GM18907 (cell line): Measurements from ENCODE around the gene AP5M1.
"Not testable (repeated sequence)": the region's sequence is repeated elsewhere in the genome, so short reads cannot be mapped to it uniquely, and the experiment has no call there.

ENCODE experiments used
- ATAC-seq: cut with Tn5 transposase; IDR thresholded peaks from one replicate; pipeline ENCODE4 v1.9.1; 2021; ENCODE audit warnings: mild to moderate bottlenecking, moderate library complexity; ENCODE audit not compliant: unreplicated experiment

AP5M1 gene

DNA sequence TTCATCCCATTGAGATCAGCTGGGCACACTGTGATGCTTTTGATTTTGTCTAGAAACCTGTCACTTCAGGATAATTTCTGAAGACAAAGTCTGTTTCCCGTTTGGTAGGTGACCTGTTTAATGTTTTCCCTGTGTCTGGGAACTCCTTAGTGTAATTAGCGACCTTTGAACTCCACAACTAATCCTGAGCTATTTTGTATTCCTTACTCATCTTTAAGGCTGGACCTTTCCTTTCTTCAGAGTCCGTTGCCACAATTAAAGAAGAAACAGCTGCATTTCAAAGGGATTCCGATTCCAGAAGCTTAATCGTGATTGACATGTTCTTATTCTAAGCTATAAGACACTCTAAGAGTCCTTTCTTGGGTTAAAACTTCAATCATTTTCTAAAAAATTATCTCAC lies 22.0 kb downstream of the AP5M1 start:
- no peak for ATAC-seq

DNA sequence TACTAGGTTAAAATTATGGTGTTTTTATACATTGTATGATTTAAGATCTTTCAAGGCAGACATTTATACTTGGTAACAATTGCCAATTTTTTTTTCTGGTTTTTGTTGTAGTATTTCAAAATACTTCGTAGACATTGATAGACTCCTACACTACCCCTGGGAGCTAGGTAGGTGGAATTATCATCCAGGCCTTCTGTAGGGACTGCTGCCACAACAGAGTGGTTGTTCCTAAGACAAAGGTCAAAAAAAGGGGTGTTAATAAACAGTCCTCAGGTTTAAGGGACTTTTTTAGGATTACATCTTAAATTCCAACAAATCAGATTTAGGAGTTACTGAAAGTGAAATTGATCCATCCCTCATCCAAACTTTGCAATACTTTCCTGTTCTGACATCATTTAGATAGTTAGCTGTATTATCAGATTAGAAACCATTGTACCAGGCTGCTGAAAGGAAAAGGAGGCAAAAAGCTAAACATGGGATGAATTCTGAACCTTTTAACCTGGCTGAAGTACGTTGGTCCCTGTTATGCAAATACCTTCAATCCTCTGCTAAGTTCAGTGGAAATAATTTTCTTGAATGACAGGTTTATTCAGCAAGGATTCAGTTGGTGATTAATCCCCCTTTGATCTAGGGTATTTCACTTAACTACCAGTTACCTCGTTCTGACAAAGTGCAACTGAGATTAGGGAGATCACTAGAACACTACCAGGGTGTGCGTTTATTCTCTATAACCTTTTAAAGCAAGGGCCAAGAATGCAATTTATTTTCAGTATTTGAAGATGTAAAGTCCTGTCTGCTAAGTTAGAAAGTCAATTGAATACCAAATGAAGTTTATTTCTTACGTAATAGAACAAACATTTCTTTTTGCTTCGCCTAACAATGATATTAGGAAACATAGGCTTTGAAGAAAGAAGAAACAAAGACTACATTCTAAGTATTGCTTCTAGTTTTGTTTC lies 23.2 kb downstream of the AP5M1 start:
- ATAC-seq: no peak

- no peak for ATAC-seq
These were observed 25.4 kb downstream of the AP5M1 start for GRCh38 chr14:57293866-57294837.

GRCh38 chr14:57295239-57295638 lies 26.5 kb downstream of the AP5M1 start:
- no peak for ATAC-seq

DNA sequence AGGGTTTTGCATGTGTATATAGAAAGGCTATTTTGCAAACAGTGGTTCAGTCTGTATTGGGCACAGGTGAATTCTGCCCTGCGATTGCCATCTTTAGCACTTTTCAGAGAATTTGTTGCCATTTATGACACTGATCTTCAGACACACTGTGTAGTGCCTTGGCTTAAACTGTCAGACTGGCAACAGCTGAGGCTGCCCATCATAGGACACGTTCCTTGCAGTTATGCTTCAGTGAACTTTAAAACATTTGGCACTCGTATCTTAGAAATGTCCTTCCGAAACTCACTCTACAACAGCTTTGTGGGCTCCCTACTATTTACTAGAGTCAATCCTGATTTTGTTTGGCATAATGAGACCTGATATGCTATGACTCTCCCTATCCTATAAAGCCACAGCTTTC lies 29.1 kb downstream of the AP5M1 start:
- ATAC-seq: no peak

- ATAC-seq: no peak
These were observed 30.7 kb downstream of the AP5M1 start for GRCh38 chr14:57299511-57299910.

- no peak for ATAC-seq
These were observed 34.1 kb downstream of the AP5M1 start for GRCh38 chr14:57302883-57303282.

DNA sequence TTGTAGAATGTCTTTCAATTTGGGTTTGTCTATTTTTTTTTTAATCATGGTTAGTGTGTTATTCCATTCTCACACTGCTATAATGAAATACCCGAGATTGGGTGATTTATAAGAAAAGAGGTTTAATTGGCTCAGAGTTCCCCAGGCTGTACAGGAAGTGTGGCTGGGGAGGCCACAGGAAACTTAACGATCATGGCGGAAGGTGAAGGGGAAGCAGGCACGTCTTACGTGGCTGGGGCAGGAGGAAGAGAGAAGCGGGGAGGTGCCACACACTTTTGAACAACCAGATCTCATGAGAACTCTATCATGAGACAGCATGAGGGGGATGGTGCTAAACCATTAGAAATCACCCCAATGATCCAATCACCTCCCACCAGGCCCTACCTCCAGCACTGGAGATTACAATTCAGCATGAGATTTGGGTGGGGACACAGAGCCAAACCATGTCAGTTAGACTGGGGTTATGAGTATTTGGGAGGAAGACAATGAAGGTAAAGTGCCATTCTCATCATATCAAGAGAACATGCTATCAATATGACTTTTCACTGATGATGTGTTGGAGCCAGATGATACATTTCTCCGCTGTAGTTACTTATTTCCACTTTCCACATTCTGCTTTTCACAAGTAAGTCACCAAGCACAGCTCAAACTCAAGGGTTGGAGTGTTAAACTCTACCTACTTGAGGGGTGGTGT lies 45.8 kb downstream of the AP5M1 start:
- ATAC-seq: no peak

DNA sequence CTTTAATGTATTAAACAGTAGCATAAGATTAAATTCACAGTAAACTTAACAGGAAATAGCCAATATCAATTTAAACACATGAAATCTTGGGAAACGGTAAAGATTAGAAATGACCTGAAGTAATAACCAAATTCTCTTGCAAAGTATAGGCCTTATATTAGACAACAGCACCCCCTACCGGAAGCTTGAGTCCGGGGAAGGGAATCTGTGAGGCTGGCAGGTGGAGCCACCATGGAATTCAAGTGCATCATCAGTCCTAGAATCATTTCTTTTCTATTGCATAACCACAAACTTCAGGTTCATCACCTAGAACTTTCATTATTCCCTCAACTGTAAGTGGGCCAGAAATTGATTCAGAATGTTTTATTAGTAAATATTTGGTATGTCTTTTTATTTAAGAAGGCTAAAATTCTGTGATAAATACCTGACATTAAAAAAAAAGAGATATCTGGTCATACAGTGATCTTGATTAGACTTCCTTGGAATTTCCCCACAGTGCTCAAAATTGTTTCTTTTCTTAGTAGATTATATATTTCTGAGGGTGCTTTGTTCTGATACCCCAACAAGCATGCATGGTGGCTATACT lies 48.6 kb downstream of the AP5M1 start:
- ATAC-seq: no peak

DNA sequence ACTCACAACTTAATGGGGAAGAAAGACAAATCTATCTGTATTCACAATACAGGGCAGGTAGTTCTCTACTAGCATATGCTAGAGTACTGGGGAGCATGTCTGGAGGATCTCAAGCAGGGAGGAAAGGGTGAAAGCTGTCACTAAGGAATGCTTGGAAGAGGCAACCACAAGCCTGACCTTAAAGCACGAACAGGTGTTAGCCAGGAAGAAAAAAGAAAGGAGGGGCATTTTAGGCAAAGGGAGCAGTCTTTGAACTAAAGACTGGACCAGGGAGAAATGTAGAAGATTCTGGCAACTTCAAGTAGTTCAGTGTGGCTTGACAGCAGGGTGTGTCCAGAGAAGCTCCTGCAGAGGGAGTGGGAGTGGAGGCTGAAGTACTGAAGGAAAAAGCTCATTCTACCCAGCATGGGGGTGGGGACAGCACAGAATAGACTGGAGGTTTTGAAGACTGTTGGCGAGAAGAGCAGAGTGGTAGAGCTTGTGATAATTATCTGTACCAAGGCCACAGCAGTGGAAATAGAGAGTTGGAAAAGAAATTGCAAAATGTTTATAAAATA lies 50.9 kb downstream of the AP5M1 start:
- ATAC-seq: no peak

DNA sequence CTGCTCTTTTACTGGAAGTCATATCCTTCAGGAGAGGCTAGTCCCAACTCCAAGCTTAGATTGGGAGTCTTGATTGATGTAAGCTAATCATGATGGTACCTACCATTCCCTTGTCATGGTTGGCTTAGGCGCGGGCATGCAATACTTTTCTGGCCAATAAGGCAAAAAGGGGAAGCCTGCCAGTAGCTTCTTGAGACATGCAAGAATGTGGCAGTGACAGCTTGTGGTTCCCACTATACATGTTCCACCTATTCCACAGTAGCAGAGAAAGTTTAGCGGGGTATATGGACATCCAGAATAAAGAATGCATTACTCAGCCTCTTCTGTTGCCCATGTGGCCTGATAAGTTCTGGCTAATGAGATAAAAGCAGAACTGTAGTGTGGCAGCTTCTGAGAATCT lies 55.0 kb downstream of the AP5M1 start:
- no peak for ATAC-seq

GRCh38 chr14:57326253-57326652 lies 57.5 kb downstream of the AP5M1 start:
- ATAC-seq: peak; percentile 71

- no peak for ATAC-seq
These were observed 61.1 kb downstream of the AP5M1 start for GRCh38 chr14:57329833-57330232.

DNA sequence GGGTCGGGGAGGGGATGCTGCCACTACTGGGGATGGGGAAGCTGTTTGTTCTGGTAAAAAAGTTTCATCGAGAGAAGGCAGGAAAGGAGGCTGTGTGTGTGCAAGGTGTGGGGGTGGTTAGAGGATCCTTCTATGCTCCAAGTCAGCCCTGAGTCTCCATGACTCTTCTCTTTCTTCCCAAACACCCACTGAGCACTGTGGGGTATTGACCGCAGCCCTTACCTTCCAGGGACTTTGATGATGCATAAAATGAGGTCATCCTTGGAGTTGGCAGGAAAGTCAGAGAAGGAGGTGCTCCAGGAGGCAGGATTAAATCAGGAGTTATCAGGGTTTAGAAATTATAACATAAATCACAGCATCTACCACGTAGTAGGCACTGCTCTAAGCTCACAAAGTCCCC lies 63.7 kb downstream of the AP5M1 start:
- not testable (repeated sequence) for ATAC-seq

GRCh38 chr14:57333726-57334125 lies 65.0 kb downstream of the AP5M1 start:
- ATAC-seq: not testable (repeated sequence)

DNA sequence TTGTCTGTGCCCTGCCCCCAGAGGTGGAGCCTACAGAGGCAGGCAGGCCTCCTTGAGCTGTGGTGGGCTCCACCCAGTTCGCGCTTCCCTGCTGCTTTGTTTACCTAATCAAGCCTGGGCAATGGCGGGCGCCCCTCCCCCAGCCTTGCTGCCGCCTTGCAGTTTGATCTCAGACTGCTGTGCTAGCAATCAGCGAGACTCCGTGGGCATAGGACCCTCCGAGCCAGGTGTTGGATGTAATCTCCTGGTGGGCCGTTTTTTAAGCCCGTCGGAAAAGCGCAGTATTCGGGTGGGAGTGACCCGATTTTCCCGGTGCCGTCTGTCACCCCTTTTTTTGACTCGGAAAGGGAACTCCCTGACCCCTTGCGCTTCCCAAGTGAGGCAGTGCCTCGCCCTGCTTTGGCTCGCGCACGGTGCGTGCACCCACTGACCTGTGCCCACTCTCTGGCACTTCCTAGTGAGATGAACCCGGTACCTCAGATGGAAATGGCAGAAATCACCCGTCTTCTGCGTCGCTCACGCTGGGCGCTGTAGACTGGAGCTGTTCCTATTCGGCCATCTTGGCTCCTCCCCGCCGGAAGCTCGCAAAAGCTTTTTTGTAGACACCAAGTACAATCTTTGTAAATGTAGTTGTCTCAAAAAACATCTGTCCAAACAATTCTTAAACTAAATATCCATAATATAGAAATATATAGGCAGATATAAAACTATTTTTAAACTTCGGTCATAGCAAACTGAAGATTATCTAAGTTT lies 75.0 kb downstream of the AP5M1 start:
- ATAC-seq: not testable (repeated sequence)

DNA sequence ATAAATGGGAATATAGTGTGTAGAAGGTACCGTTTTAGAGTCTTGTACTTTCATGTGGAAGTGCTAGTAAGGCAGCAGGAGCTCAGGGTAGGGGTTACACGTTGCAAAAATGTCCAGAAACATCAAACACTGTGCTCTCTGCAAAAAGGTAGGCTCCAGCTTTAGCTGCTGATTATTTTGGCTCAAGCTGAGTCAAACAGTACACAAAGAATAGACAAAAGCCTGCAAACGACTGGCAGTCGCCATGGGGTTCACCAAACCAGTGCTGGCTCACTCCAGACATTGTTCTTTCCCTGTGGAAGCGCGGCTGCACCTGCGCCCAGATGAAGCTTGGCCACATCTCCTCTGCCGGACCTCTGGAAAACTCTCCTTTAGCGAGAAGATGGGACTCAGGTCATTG lies 76.3 kb downstream of the AP5M1 start:
- ATAC-seq: no peak

DNA sequence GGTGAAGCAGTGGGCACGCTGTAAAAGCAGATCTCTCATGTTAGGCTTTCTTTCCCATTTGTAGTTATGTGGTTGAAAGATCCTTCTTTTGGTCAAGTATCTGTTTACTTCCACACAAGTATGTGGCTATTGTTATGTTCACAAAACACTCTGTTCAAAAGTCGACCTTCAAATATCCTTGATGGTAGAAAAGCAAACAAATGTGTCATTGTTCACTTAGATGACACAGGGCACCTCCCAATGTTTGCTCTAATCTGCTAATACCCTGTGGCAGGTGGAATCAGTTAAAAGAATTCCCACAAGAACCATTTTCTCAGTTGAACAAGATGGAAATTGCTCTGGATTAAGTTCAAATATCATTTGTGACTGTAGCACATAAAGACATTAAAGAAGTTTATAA lies 78.0 kb downstream of the AP5M1 start:
- no peak for ATAC-seq
